Endothelial cell of umbilical vein (primary cell): Measurements from ENCODE around the gene TSEN15. TPM values are rescaled to one million over a fixed set of nuclear protein-coding genes. Genes with fewer than 3 reads are reported as not detected.

Experiments
- BruUV-seq: library from RNA; stranded (reverse); fragments of 400-500 nt; replicated peaks from 2 replicates; lab custom pipeline; 2021; lab: Mats Ljungman, UMichigan
- CTCF ChIA-PET: fragments of 300-600, 350-600 bp; sonication (Branson Sonifier 250); formaldehyde crosslinking; loops from one replicate; lab custom pipeline; 2021; ENCODE audit warnings: antibody characterized with exemption, inconsistent platforms; lab: Charles Lee
- POLR2A ChIA-PET: fragments of 300-600, 350-600 bp; sonication (Branson Sonifier 250); formaldehyde crosslinking; loops from one replicate; lab custom pipeline; 2021; ENCODE audit warnings: antibody characterized with exemption, inconsistent platforms; lab: Charles Lee
- DNase-seq: peaks from one replicate; pipeline ENCODE4 v3.0.0-alpha.2; 2011; ENCODE audit warnings: low read depth, low spot score
- FAIRE-seq: peaks from 2 replicates; lab custom pipeline; 2011; peaks lifted over from hg19 to GRCh38; lab: Jason Lieb, UNC
- H2AFZ ChIP-seq: 2 replicates; pipeline ENCODE4 v1.6.0; 2012; ENCODE audit warnings: low read depth, low read length, control low read depth, inconsistent platforms
- H3K27ac ChIP-seq: 2 replicates; pipeline ENCODE4 v1.5.1; 2011; ENCODE audit warnings: low read depth, mild to moderate bottlenecking, control low read depth, low read length, moderate library complexity; ENCODE audit not compliant: insufficient read depth
- H3K27me3 ChIP-seq, 2 experiments: 2 replicates each; pipeline versions ENCODE4 v1.6.0 to v1.6.1; 2011; ENCODE audit warnings: low read length in 2 of 2, mixed read lengths in 1 of 2; ENCODE audit not compliant: control insufficient read depth in 2 of 2, insufficient read depth in 2 of 2
- H3K36me3 ChIP-seq, 2 experiments: 2 replicates in 1 of 2; 3 replicates in 1 of 2; pipeline ENCODE4 v1.5.1; 2011; ENCODE audit warnings: low read length in 2 of 2, mild to moderate bottlenecking in 1 of 2, moderate library complexity in 1 of 2; ENCODE audit not compliant: control insufficient read depth in 2 of 2, insufficient read depth in 2 of 2; ENCODE audit errors: extremely low read depth in 1 of 2
- H3K4me1 ChIP-seq: 3 replicates; pipeline ENCODE4 v1.5.1; 2011; ENCODE audit warnings: mild to moderate bottlenecking, low read length; ENCODE audit not compliant: control insufficient read depth, insufficient read depth; ENCODE audit errors: extremely low read depth
- H3K4me2 ChIP-seq: 2 replicates; pipeline ENCODE4 v1.6.1; 2011; ENCODE audit warnings: low read length, control low read depth, mixed read lengths; ENCODE audit not compliant: insufficient read depth
- H3K4me3 ChIP-seq, 3 experiments: fragments of 200-600 bp in 1 of 3; sonication (generic), shearing (Covaris generic) in 1 of 3; replicated peaks in 1 of 3; 2 replicates each; pipeline ENCODE4 v1.5.1; 2011 to 2016; ENCODE audit warnings: control low read depth in 3 of 3, low read length in 3 of 3, mild to moderate bottlenecking in 2 of 3, inconsistent platforms in 1 of 3, low read depth in 1 of 3, moderate library complexity in 1 of 3; ENCODE audit not compliant: insufficient read depth in 1 of 3
- H3K79me2 ChIP-seq: 2 replicates; pipeline ENCODE4 v1.6.0; 2012; ENCODE audit warnings: low read length, inconsistent platforms; ENCODE audit not compliant: control insufficient read depth, insufficient read depth
- H3K9ac ChIP-seq: replicated peaks from 2 replicates; pipeline ENCODE3; 2011; ENCODE audit warnings: low read length, control low read depth; ENCODE audit not compliant: insufficient read depth; ENCODE audit errors: extremely low read depth
- H3K9me1 ChIP-seq: replicated peaks from 3 replicates; pipeline ENCODE4 v1.6.0; 2011; ENCODE audit warnings: mild to moderate bottlenecking, low read length; ENCODE audit not compliant: control insufficient read depth, insufficient read depth; ENCODE audit errors: extremely low read depth
- H3K9me3 ChIP-seq: replicated peaks from 2 replicates; pipeline ENCODE4 v1.5.1; 2012; ENCODE audit warnings: low read length, inconsistent platforms; ENCODE audit not compliant: control insufficient read depth, insufficient read depth
- H4K20me1 ChIP-seq: replicated peaks from 2 replicates; pipeline ENCODE3; 2011; ENCODE audit warnings: mild to moderate bottlenecking, low read length; ENCODE audit not compliant: control insufficient read depth, insufficient read depth; ENCODE audit errors: extremely low read depth
- EZH2 ChIP-seq: IDR thresholded peaks from 2 replicates; pipeline ENCODE4 v1.6.1; 2012; ENCODE audit warnings: borderline replicate concordance, low read depth, mild to moderate bottlenecking, moderate library complexity, low read length, inconsistent platforms; ENCODE audit not compliant: severe bottlenecking
- FOS ChIP-seq: IDR thresholded peaks from 2 replicates; pipeline ENCODE4 v1.6.1; 2011; ENCODE audit warnings: mild to moderate bottlenecking, low read length, moderate library complexity, borderline replicate concordance; ENCODE audit not compliant: insufficient read depth
- GATA2 ChIP-seq: IDR thresholded peaks from 2 replicates; pipeline ENCODE4 v1.7.0; 2011; ENCODE audit warnings: low read depth, mild to moderate bottlenecking, moderate library complexity, mixed read lengths, low read length; ENCODE audit not compliant: insufficient read length, insufficient read depth
- JUN ChIP-seq: IDR thresholded peaks from 2 replicates; pipeline ENCODE4 v1.6.1; 2011; ENCODE audit warnings: borderline replicate concordance, low read depth; ENCODE audit not compliant: insufficient read length, insufficient read depth
- MYC ChIP-seq: IDR thresholded peaks from one replicate; pipeline ENCODE4 v1.6.1; 2011; ENCODE audit warnings: mild to moderate bottlenecking, low read depth, low read length
- POLR2A ChIP-seq: IDR thresholded peaks from 2 replicates; pipeline ENCODE4 v1.6.1; 2012; ENCODE audit warnings: low read depth, mild to moderate bottlenecking, control low read depth, low read length
- POLR2AphosphoS5 ChIP-seq: IDR thresholded peaks from 2 replicates; pipeline ENCODE4 v1.6.1; 2012; ENCODE audit warnings: low read depth, mild to moderate bottlenecking, control low read depth, low read length, moderate library complexity; ENCODE audit not compliant: insufficient read depth
- dilution Hi-C: fragments of 300-500 bp; cut with MboI; formaldehyde crosslinking; loops from one replicate; pipeline ENCODE4 v1.15.0; 2019; ENCODE audit warnings: low sequenced_read_pairs; ENCODE audit not compliant: extremely low pct_ligation_motif_present
- intact Hi-C: fragments of 100-400 bp; cut with micrococcal nuclease; formaldehyde crosslinking; loops from one replicate; pipeline ENCODE4 v1.10.0; 2022
- polyA plus RNA-seq, 4 experiments: library from polyadenylated mRNA; depleted of rRNA in 3 of 4; stranded (reverse) in 3 of 4; unstranded in 1 of 4; fragments of >200 nt; gene quantifications; 2 replicates each; pipeline versions ENCODE4 v1.2.1 to v1.2.3, GENCODE V29; 2011 to 2012; ENCODE audit warnings: missing spikeins in 1 of 4
- total RNA-seq: library from RNA; stranded (reverse); gene quantifications from 2 replicates; pipeline ENCODE4 v1.2.3, GENCODE V29; 2021
- TF ChIP-seq, protein P1 (sequence below): IDR thresholded peaks from 2 replicates; pipeline ENCODE4 v1.6.1; 2011; ENCODE audit not compliant: insufficient read depth, insufficient read length
- TF ChIP-seq, protein P2 (sequence below), 2 donors: IDR thresholded peaks; 1 replicate in 1 of 2; 2 replicates in 1 of 2; pipeline ENCODE4 v1.5.1; 2011; ENCODE audit warnings: low read length in 2 of 2, mild to moderate bottlenecking in 2 of 2, moderate library complexity in 2 of 2, control low read depth in 1 of 2, inconsistent platforms in 1 of 2, low read depth in 1 of 2; ENCODE audit not compliant: insufficient read depth in 1 of 2; ENCODE audit errors: extremely low read depth in 1 of 2

TSEN15 gene
- total and polyA plus RNA-seq, 2 donors (not counting 3 experiments of a cell fraction or from before 2014, with no cell fraction given) = 20.6 to 25.8 TPM

DNA sequence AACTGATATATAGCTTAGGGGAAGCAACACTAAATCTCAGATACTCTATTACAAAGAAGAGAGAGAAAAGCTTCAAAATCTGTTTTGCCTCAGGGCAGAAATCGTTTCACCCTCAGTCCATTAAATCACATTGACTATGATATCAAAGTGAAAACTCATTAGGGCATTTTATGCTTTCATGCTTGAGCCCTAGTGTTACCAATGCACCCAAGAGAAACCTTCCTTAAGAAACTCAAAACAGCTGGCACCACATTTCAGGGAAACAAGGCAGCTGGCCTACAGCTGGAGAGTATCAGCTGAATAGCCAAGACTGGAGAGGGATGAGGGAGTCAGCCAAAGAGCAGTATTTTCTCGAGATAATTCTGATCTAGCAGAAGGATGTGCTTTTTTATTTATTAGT lies 28.9 kb upstream of the TSEN15 start:
- no peak overlapping the region for H2AFZ ChIP-seq
- no peaks in the 10 kb centered on the region for H3K4me1 ChIP-seq
- no peak for DNase-seq
- no TSS peak for BruUV-seq
- H3K79me2 ChIP-seq = no peaks in the 10 kb centered on the region
- no peak for FAIRE-seq
- H3K27me3 ChIP-seq = peaks cover 16 to 22% of the 10 kb centered on the region in 2 experiments
- H3K9ac ChIP-seq = no peak overlapping the region
- POLR2A ChIA-PET = no interaction called here
- TF ChIP-seq GATA2 (no peak), MYC (no peak), EZH2 (no peak), JUN (no peak), POLR2A (no peak), POLR2AphosphoS5 (no peak), FOS (no peak)
- TF ChIP-seq, protein P1, sequence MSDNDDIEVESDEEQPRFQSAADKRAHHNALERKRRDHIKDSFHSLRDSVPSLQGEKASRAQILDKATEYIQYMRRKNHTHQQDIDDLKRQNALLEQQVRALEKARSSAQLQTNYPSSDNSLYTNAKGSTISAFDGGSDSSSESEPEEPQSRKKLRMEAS = no peak
- TF ChIP-seq, protein P2, sequence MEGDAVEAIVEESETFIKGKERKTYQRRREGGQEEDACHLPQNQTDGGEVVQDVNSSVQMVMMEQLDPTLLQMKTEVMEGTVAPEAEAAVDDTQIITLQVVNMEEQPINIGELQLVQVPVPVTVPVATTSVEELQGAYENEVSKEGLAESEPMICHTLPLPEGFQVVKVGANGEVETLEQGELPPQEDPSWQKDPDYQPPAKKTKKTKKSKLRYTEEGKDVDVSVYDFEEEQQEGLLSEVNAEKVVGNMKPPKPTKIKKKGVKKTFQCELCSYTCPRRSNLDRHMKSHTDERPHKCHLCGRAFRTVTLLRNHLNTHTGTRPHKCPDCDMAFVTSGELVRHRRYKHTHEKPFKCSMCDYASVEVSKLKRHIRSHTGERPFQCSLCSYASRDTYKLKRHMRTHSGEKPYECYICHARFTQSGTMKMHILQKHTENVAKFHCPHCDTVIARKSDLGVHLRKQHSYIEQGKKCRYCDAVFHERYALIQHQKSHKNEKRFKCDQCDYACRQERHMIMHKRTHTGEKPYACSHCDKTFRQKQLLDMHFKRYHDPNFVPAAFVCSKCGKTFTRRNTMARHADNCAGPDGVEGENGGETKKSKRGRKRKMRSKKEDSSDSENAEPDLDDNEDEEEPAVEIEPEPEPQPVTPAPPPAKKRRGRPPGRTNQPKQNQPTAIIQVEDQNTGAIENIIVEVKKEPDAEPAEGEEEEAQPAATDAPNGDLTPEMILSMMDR (IDR thresholded peaks at IDR 0.05; ENCODE audit: extremely low read depth in 1 of 2, insufficient read depth in 1 of 2, low read depth in 1 of 2, low read length in 2 of 2) = no peak
- no peaks in the 10 kb centered on the region for H3K9me1 ChIP-seq
- no peaks in the 10 kb centered on the region for H4K20me1 ChIP-seq
- CTCF ChIA-PET = no interaction called here
- no peak overlapping the region for H3K4me2 ChIP-seq
- H3K36me3 ChIP-seq = no peaks in the 10 kb centered on the region
- dilution Hi-C loops = no loop called here
- intact Hi-C loops = no loop called here
- no peak overlapping the region for H3K4me3 ChIP-seq
- H3K27ac ChIP-seq = no peak overlapping the region
- no peaks in the 10 kb centered on the region for H3K9me3 ChIP-seq
